Measurements from ENCODE around the gene RPL36AL.

RPL36AL gene

GRCh38 chr14:49612671-49613070, 7.8 kb downstream of the RPL36AL start:
- TF ChIP-seq CTCF (IDR thresholded peaks at IDR 0.05): no peak

DNA sequence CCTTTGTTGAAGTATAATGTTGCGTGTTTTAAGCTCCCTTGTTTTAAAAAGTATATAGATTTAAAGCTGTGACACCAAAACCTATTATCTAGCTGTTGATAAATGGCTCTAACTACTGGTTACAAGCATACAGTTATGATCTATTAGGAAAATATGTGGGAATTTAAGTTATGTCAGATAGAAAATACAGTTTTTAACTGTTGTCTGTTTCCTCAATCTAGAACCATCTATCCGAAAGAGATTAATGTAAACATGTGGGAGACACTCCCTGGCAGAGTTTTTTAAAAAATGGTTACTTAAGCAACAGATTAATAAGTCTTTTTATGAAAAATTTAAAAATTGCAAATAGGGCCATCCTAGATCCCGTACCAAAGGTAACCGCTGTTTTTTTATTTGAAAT, 8.2 kb downstream of the RPL36AL start:
- no peak for TF ChIP-seq CTCF (IDR thresholded peaks at IDR 0.05)

GRCh38 chr14:49607583-49607982, 12.8 kb downstream of the RPL36AL start:
- TF ChIP-seq CTCF (IDR thresholded peaks at IDR 0.05): no peak

DNA sequence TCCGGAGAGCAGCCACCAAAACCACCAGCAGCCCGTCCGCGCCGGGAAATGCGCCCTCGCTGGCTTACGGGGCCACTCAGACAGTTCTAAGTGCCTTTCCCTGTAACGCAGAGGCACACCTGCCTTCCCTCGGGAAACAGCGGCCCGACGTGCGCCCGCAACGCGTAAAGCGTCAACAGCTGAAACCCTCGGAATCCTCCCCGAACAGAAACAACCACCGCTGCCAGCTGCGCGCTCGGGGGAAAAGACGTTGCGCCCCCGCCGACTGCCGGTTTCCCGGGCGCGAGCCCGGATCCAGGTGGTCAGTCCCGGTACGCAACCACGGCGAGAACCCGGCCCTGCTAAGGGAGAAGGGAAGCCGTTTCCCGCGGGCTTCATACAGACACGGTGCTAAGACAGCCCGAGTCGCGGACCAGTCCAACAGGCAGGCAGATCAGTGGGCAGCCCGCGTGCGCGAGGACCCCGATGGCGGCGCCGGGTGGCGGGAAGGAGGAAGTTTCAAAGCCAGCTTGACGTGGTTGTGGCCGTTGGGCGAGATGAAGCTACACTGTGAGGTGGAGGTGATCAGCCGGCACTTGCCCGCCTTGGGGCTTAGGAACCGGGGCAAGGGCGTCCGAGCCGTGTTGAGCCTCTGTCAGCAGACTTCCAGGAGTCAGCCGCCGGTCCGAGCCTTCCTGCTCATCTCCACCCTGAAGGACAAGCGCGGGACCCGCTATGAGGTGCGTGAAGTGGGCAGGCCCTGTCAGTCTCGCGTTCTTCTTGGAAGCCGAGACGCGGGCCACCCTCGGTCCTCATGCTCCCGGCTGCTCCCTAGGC, 21.7 kb downstream of the RPL36AL start, which contains the start of gene LRR1:
TSS of gene LRR1 (plus strand) at position 456 of the 816 bp plus-strand sequence. CDS start at position 537, 81 bp downstream.
- no peak for TF ChIP-seq CTCF (IDR thresholded peaks at IDR 0.05)

- no peak for TF ChIP-seq CTCF (IDR thresholded peaks at IDR 0.05)
Measured at GRCh38 chr14:49598189-49598484, 22.3 kb downstream of the RPL36AL start.

DNA sequence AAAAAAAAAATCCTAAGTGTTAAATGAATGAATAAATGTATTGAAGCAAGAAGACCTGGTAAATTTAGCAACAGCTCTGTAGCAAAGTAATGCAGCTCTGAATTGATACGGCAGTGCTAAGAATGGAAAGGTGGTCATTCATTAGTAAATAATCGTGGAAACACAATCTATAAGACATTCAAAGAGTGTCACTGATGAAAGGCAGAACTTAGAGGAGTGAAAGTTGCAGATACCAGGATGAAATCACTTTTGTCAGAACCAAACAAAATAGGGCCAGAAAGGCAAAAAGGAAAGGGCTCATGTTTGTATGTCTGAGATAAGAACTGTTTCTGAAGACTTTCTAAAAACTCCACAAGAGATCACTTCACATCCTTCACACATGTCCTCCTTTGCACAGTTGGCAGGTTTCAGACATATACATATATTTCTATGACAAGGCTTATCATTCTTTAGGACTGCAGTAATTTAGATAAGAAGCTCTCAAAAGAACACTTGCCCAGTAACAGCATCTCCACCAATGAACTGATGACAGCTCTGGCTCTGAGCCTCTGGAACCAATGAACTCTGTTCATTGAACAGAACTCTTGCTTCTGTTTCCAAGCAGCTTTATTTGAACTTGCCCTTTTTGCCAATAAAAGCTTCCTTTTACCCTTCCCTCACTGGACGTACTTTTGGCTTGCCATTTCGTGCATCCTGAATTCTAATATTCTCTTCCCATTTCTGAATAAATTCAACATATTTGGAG, 25.9 kb downstream of the RPL36AL start:
- no peak for TF ChIP-seq CTCF (IDR thresholded peaks at IDR 0.05)

- no peak for TF ChIP-seq CTCF (IDR thresholded peaks at IDR 0.05)
Measured at GRCh38 chr14:49593016-49593415, 27.4 kb downstream of the RPL36AL start.

All from LNCAP (cell line).